ENCODE data around the gene NANOS1.

The NANOS1 gene

GRCh38 chr10:119045561-119045960 lies 16.0 kb downstream of the NANOS1 start:
- H3K4me3 ChIP-seq (ENCODE audit: low read depth, low read length), result no peak overlapping the region
- DNase-seq (ENCODE audit: low read depth, low spot score), result no peak
- TF ChIP-seq CTCF (IDR thresholded peaks at IDR 0.05; ENCODE audit: insufficient read depth, low read length, missing control alignments), result no peak
- ChIA-PET CTCF (no interaction called here), POLR2A (no interaction called here)

GRCh38 chr10:119049361-119049760 lies 19.8 kb downstream of the NANOS1 start:
- TF ChIP-seq CTCF (IDR thresholded peaks at IDR 0.05; ENCODE audit: insufficient read depth, low read length, missing control alignments), result no peak
- DNase-seq (ENCODE audit: low read depth, low spot score), result no peak
- ChIA-PET POLR2A (no interaction called here), CTCF (no interaction called here)
- H3K4me3 ChIP-seq (ENCODE audit: low read depth, low read length), result no peak overlapping the region

- H3K4me3 ChIP-seq (ENCODE audit: low read depth, low read length), result no peak overlapping the region
- DNase-seq (ENCODE audit: low read depth, low spot score), result no peak
- CTCF ChIA-PET, result no interaction called here
- POLR2A ChIA-PET, result no interaction called here
- TF ChIP-seq CTCF (IDR thresholded peaks at IDR 0.05; ENCODE audit: insufficient read depth, low read length, missing control alignments), result no peak
Measured at GRCh38 chr10:119049777-119050176, 20.3 kb downstream of the NANOS1 start.

GRCh38 chr10:119051775-119052174 lies 22.3 kb downstream of the NANOS1 start:
- no peak for DNase-seq (ENCODE audit: low read depth, low spot score)
- ChIA-PET CTCF (no interaction called here), POLR2A (no interaction called here)
- H3K4me3 ChIP-seq (ENCODE audit: low read depth, low read length), result no peak overlapping the region
- TF ChIP-seq CTCF (IDR thresholded peaks at IDR 0.05; ENCODE audit: insufficient read depth, low read length, missing control alignments), result no peak

GRCh38 chr10:119055472-119055871 lies 26.0 kb downstream of the NANOS1 start:
- ChIA-PET CTCF (no interaction called here), POLR2A (no interaction called here)
- no peak overlapping the region for H3K4me3 ChIP-seq (ENCODE audit: low read depth, low read length)
- DNase-seq (ENCODE audit: low read depth, low spot score), result no peak
- TF ChIP-seq CTCF (IDR thresholded peaks at IDR 0.05; ENCODE audit: insufficient read depth, low read length, missing control alignments), result no peak

- no peak for DNase-seq (ENCODE audit: low read depth, low spot score)
- POLR2A ChIA-PET, result no interaction called here
- no peak overlapping the region for H3K4me3 ChIP-seq (ENCODE audit: low read depth, low read length)
- CTCF ChIA-PET, result no interaction called here
- TF ChIP-seq CTCF (IDR thresholded peaks at IDR 0.05; ENCODE audit: insufficient read depth, low read length, missing control alignments), result no peak
Measured at GRCh38 chr10:119058010-119058409, 28.5 kb downstream of the NANOS1 start.

All from AG04449 (cell line).